ENCODE results near the gene FNDC11. TPM values are rescaled to one million over a fixed set of nuclear protein-coding genes. Genes with fewer than 3 reads are reported as not detected.
A peak's percentile ranks its signal among the peaks of the same experiment; 100 is the strongest.

Gene FNDC11
- total and polyA plus RNA-seq, 2 of the 13 experiments (the other 11 are each of a cell fraction or from before 2014, with no cell fraction given), result 0.07 TPM; not detected in 1

DNA sequence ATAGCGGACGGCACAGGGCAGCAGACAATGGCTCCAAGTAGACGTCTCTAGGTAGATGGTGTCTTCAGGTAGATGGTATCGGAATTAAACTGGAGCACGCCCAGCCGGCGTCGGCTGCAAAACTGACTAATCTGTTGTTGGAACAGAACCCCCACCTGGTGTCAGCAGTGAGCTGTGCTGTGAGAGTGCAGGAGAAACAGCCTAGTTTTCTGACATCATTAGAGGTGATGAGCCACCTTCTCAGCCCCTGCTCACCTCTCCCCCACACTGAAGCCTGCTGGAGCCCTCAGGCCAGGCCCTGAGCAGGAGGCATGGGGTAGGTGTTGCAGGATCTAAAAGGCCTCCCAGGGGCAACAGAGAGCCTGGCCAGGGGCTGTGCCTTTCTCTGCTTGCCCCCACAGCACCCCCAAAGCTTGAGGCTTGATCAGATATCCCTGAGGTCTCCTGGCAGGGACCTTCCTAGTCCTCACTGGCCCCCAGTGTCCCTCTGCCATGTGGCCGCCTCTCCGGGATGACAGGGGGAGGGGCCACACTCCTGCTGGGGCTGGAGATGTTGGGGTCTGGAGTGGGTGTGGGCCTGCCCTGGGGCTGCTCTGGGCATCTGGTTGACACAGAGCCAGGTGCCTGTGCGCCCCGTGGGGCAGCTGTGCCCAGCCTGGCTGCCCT is 27.0 kb downstream of the FNDC11 start:
- Histone ChIP-seq H3K4me2 (ENCODE audit: low read depth, low read length) (no peak overlapping the region), H4K20me1 (ENCODE audit: insufficient read depth, low read length) (no peaks in the 10 kb centered on the region), H3K36me3 (replicated peaks in 1 of 2; ENCODE audit: control insufficient read depth in 1 of 2, insufficient read depth in 2 of 2, low read length in 2 of 2) (no peaks in the 10 kb centered on the region), H3K9me3 (ENCODE audit: low read length) (no peaks in the 10 kb centered on the region), H3K4me1 (ENCODE audit: insufficient read depth, low read length) (peaks cover 62% of the 10 kb centered on the region), H2AFZ (ENCODE audit: low read length) (no peak overlapping the region), H3K79me2 (ENCODE audit: insufficient read depth, low read length) (no peaks in the 10 kb centered on the region), H3K27me3 (ENCODE audit: control insufficient read depth in 1 of 2, insufficient read depth in 2 of 2, low read length in 2 of 2) (peaks cover 6 to 44% of the 10 kb centered on the region in 2 experiments; a peak in 3 of 5 replicates), H3K4me3 (replicated peaks in 1 of 3; ENCODE audit: insufficient read depth in 1 of 3, low read depth in 2 of 3, low read length in 3 of 3) (no peak overlapping the region), H3K9ac (ENCODE audit: insufficient read depth, low read depth, low read length) (no peak overlapping the region), H3K27ac (ENCODE audit: extremely low read length, insufficient read depth, low read length) (no peak overlapping the region)
- BruUV-seq (replicated peaks), result no TSS peak
- DNase-seq (ENCODE audit: low spot score) (peak; percentile 78), ATAC-seq (peak; percentile 74), FAIRE-seq (peak; percentile 73)
- in situ Hi-C loops (cut with HindIII; ENCODE audit: extremely low pct_ligation_motif_present, low pct_unique_long_range_greater_than_20kb), result no loop called here
- ChIA-PET CTCF (ENCODE audit: low intra/inter-chr PET ratio, low total read pairs) (interaction anchor here (0.7 to 4.5 kb wide), 2 partner anchors 43 to 392 kb away, joined by 3 to 29 read pairs; partner anchors contain the start of gene PTK6), POLR2A (interaction anchor here (0.6 to 3.4 kb wide), 2 partner anchors 8 to 56 kb away, joined by 3 to 19 read pairs; partner anchors contain the start of gene HELZ2)
- WGBS (ENCODE audit: low lambda C conversion rate), result 11% methylated on average over 12 of the region's 12 CpGs
- intact Hi-C loops (cut with micrococcal nuclease; ENCODE audit: unreplicated experiment), result loop anchor here (1.0 to 2.0 kb wide), 2 partner anchors 43 to 48 kb away; no protein-coding TSS in a partner anchor
- TF ChIP-seq TAF1 (CRISPR knock-in tag; IDR thresholded peaks at IDR 0.05) (0 out of 2 replicates have a peak, but pooled peaks have one; percentile 23), SP140L (CRISPR knock-in tag; IDR thresholded peaks at IDR 0.05; ENCODE audit: borderline replicate concordance) (0 out of 2 replicates have a peak, but pooled peaks have one; percentile 54), SKI (IDR thresholded peaks at IDR 0.05; ENCODE audit: partially characterized antibody) (peak; percentile 61), KDM5B (CRISPR knock-in tag; IDR thresholded peaks at IDR 0.05; ENCODE audit: borderline replicate concordance) (peak; percentile 30; the same call in 1 of the 2 replicates), ZNF776 (CRISPR knock-in tag; IDR thresholded peaks at IDR 0.05) (0 out of 2 replicates have a peak, but pooled peaks have one; percentile 3), GATAD1 (CRISPR knock-in tag; IDR thresholded peaks at IDR 0.05) (peak; percentile 33; the same call in 1 of the 2 replicates), ZSCAN9 (CRISPR knock-in tag; IDR thresholded peaks at IDR 0.05; ENCODE audit: borderline replicate concordance) (0 out of 2 replicates have a peak, but pooled peaks have one; percentile 26), THAP11 (CRISPR knock-in tag; IDR thresholded peaks at IDR 0.05) (peak; percentile 68; the same call in 1 of the 2 replicates)
- TF ChIP-seq, protein P1, sequence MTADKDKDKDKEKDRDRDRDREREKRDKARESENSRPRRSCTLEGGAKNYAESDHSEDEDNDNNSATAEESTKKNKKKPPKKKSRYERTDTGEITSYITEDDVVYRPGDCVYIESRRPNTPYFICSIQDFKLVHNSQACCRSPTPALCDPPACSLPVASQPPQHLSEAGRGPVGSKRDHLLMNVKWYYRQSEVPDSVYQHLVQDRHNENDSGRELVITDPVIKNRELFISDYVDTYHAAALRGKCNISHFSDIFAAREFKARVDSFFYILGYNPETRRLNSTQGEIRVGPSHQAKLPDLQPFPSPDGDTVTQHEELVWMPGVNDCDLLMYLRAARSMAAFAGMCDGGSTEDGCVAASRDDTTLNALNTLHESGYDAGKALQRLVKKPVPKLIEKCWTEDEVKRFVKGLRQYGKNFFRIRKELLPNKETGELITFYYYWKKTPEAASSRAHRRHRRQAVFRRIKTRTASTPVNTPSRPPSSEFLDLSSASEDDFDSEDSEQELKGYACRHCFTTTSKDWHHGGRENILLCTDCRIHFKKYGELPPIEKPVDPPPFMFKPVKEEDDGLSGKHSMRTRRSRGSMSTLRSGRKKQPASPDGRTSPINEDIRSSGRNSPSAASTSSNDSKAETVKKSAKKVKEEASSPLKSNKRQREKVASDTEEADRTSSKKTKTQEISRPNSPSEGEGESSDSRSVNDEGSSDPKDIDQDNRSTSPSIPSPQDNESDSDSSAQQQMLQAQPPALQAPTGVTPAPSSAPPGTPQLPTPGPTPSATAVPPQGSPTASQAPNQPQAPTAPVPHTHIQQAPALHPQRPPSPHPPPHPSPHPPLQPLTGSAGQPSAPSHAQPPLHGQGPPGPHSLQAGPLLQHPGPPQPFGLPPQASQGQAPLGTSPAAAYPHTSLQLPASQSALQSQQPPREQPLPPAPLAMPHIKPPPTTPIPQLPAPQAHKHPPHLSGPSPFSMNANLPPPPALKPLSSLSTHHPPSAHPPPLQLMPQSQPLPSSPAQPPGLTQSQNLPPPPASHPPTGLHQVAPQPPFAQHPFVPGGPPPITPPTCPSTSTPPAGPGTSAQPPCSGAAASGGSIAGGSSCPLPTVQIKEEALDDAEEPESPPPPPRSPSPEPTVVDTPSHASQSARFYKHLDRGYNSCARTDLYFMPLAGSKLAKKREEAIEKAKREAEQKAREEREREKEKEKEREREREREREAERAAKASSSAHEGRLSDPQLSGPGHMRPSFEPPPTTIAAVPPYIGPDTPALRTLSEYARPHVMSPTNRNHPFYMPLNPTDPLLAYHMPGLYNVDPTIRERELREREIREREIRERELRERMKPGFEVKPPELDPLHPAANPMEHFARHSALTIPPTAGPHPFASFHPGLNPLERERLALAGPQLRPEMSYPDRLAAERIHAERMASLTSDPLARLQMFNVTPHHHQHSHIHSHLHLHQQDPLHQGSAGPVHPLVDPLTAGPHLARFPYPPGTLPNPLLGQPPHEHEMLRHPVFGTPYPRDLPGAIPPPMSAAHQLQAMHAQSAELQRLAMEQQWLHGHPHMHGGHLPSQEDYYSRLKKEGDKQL (CRISPR knock-in tag; IDR thresholded peaks at IDR 0.05; ENCODE audit: low read depth), result 0 out of 2 replicates have a peak, but pooled peaks have one; percentile 26
- TF ChIP-seq, protein P2, sequence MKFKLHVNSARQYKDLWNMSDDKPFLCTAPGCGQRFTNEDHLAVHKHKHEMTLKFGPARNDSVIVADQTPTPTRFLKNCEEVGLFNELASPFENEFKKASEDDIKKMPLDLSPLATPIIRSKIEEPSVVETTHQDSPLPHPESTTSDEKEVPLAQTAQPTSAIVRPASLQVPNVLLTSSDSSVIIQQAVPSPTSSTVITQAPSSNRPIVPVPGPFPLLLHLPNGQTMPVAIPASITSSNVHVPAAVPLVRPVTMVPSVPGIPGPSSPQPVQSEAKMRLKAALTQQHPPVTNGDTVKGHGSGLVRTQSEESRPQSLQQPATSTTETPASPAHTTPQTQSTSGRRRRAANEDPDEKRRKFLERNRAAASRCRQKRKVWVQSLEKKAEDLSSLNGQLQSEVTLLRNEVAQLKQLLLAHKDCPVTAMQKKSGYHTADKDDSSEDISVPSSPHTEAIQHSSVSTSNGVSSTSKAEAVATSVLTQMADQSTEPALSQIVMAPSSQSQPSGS (CRISPR knock-in tag; IDR thresholded peaks at IDR 0.05), result peak; percentile 54
- TF ChIP-seq, protein P3, sequence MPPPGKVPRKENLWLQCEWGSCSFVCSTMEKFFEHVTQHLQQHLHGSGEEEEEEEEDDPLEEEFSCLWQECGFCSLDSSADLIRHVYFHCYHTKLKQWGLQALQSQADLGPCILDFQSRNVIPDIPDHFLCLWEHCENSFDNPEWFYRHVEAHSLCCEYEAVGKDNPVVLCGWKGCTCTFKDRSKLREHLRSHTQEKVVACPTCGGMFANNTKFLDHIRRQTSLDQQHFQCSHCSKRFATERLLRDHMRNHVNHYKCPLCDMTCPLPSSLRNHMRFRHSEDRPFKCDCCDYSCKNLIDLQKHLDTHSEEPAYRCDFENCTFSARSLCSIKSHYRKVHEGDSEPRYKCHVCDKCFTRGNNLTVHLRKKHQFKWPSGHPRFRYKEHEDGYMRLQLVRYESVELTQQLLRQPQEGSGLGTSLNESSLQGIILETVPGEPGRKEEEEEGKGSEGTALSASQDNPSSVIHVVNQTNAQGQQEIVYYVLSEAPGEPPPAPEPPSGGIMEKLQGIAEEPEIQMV (CRISPR knock-in tag; IDR thresholded peaks at IDR 0.05; ENCODE audit: low read depth), result peak; percentile 26; the same call in 1 of the 2 replicates
- TF ChIP-seq, protein P4, sequence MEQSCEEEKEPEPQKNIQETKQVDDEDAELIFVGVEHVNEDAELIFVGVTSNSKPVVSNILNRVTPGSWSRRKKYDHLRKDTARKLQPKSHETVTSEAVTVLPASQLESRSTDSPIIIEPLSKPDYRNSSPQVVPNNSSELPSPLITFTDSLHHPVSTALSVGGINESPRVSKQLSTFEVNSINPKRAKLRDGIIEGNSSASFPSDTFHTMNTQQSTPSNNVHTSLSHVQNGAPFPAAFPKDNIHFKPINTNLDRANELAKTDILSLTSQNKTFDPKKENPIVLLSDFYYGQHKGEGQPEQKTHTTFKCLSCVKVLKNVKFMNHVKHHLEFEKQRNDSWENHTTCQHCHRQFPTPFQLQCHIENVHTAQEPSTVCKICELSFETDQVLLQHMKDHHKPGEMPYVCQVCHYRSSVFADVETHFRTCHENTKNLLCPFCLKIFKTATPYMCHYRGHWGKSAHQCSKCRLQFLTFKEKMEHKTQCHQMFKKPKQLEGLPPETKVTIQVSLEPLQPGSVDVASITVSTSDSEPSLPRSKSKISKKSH (CRISPR knock-in tag; IDR thresholded peaks at IDR 0.05; ENCODE audit: borderline replicate concordance), result 0 out of 2 replicates have a peak, but pooled peaks have one; percentile 57

Measured in HepG2 (cell line).